Activated T-helper 1 cell treated with anti-CD3 and anti-CD28 coated beads, Interleukin-12 subunit alpha, Interleukin-12 subunit beta, Interleukin-2, Interleukin-4 antibody, amounts not matched to agents 30 ng/mL and 10 ng/mL and 1 ng/mL, durations not matched to agents 14 hours and 24 hours and 36 hours (primary cell): ENCODE results near the gene KRTAP6-2. TPM values are rescaled to one million over a fixed set of nuclear protein-coding genes. Genes with fewer than 3 reads are reported as not detected.

ENCODE experiments used
- DNase-seq: peaks from one replicate; pipeline ENCODE4 v3.0.0; 2021; ENCODE audit warnings: low spot score
- H3K27ac Mint-ChIP-seq: one replicate; pipeline ENCODE4 v1.8.0; 2021; ENCODE audit warnings: mild to moderate bottlenecking, mixed read lengths
- H3K27me3 Mint-ChIP-seq: one replicate; pipeline ENCODE4 v1.8.0; 2022; ENCODE audit warnings: mild to moderate bottlenecking, moderate library complexity, mixed read lengths; ENCODE audit not compliant: insufficient read depth
- H3K36me3 Mint-ChIP-seq: one replicate; pipeline ENCODE4 v1.8.0; 2021; ENCODE audit warnings: low read depth, mixed read lengths
- H3K4me1 Mint-ChIP-seq: one replicate; pipeline ENCODE4 v1.8.0; 2021; ENCODE audit warnings: low read depth, mixed read lengths
- H3K4me3 Mint-ChIP-seq: one replicate; pipeline ENCODE4 v1.8.0; 2021; ENCODE audit warnings: mild to moderate bottlenecking, moderate library complexity, mixed read lengths
- H3K9me3 Mint-ChIP-seq: one replicate; pipeline ENCODE4 v1.8.0; 2021; ENCODE audit warnings: mixed read lengths
- intact Hi-C: fragments of 100-400 bp; cut with micrococcal nuclease; formaldehyde crosslinking; loops from one replicate; pipeline ENCODE4 v1.15.1; 2024
- total RNA-seq: library from RNA; stranded (reverse); gene quantifications from 2 replicates; pipeline ENCODE4 v1.2.3, GENCODE V29; 2022

Gene KRTAP6-2
- not detected in 2 replicates for total RNA-seq

GRCh38 chr21:30598802-30599201, at the start of gene KRTAP6-2:
Gene KRTAP6-2, minus strand, starts transcription at chr21:30598902. Its CDS starts 28 bp downstream, at chr21:30598874.
- peaks cover 5% of the 10 kb centered on the region for H3K9me3 Mint-ChIP-seq
- H3K27ac Mint-ChIP-seq: no peak within 1 kb of the TSS
- H3K36me3 Mint-ChIP-seq: no peaks in the 10 kb centered on the region
- no peaks in the 10 kb centered on the region for H3K4me1 Mint-ChIP-seq
- intact Hi-C loops: no loop called here
- H3K4me3 Mint-ChIP-seq: no peak within 1 kb of the TSS
- H3K27me3 Mint-ChIP-seq: no peaks in the 10 kb centered on the region
- DNase-seq: no peak

GRCh38 chr21:30646904-30647414, 48.3 kb upstream of the KRTAP6-2 start:
- Mint-ChIP-seq H3K36me3 (no peaks in the 10 kb centered on the region), H3K27me3 (peaks cover 2% of the 10 kb centered on the region), H3K9me3 (no peaks in the 10 kb centered on the region), H3K4me3 (no peak overlapping the region), H3K4me1 (no peaks in the 10 kb centered on the region), H3K27ac (no peak overlapping the region)
- DNase-seq: no peak
- intact Hi-C loops: no loop called here

- no peaks in the 10 kb centered on the region for H3K4me1 Mint-ChIP-seq
- intact Hi-C loops: no loop called here
- no peak within 1 kb of the TSS for H3K27ac Mint-ChIP-seq
- no peaks in the 10 kb centered on the region for H3K9me3 Mint-ChIP-seq
- H3K4me3 Mint-ChIP-seq: no peak within 1 kb of the TSS
- DNase-seq: no peak
- H3K36me3 Mint-ChIP-seq: no peaks in the 10 kb centered on the region
- H3K27me3 Mint-ChIP-seq: no peaks in the 10 kb centered on the region
These were observed 43.9 kb upstream of the KRTAP6-2 start, which contains the start of gene KRTAP20-3 for GRCh38 chr21:30642564-30642963. Gene KRTAP20-3, plus strand, starts transcription at chr21:30642864.

GRCh38 chr21:30638686-30639085, 40.0 kb upstream of the KRTAP6-2 start:
- intact Hi-C loops: no loop called here
- H3K9me3 Mint-ChIP-seq: no peaks in the 10 kb centered on the region
- H3K27me3 Mint-ChIP-seq: no peaks in the 10 kb centered on the region
- DNase-seq: no peak
- H3K27ac Mint-ChIP-seq: no peak overlapping the region
- no peaks in the 10 kb centered on the region for H3K4me1 Mint-ChIP-seq
- no peaks in the 10 kb centered on the region for H3K36me3 Mint-ChIP-seq
- no peak overlapping the region for H3K4me3 Mint-ChIP-seq

GRCh38 chr21:30634906-30635305, 36.2 kb upstream of the KRTAP6-2 start, which contains the start of gene KRTAP20-2:
Gene KRTAP20-2, plus strand, starts transcription at chr21:30635206. Its CDS starts 58 bp downstream, at chr21:30635264.
- no peaks in the 10 kb centered on the region for H3K27me3 Mint-ChIP-seq
- no peaks in the 10 kb centered on the region for H3K9me3 Mint-ChIP-seq
- H3K4me3 Mint-ChIP-seq: no peak within 1 kb of the TSS
- no peaks in the 10 kb centered on the region for H3K36me3 Mint-ChIP-seq
- no peaks in the 10 kb centered on the region for H3K4me1 Mint-ChIP-seq
- intact Hi-C loops: no loop called here
- H3K27ac Mint-ChIP-seq: no peak within 1 kb of the TSS
- no peak for DNase-seq

- Mint-ChIP-seq H3K4me1 (no peaks in the 10 kb centered on the region), H3K27me3 (no peaks in the 10 kb centered on the region), H3K36me3 (no peaks in the 10 kb centered on the region), H3K4me3 (no peak overlapping the region), H3K27ac (no peak overlapping the region), H3K9me3 (peaks cover 5% of the 10 kb centered on the region)
- DNase-seq: no peak
- intact Hi-C loops: no loop called here
These were observed 30.5 kb upstream of the KRTAP6-2 start for GRCh38 chr21:30629200-30629599.

- H3K4me3 Mint-ChIP-seq: no peak overlapping the region
- peaks cover 5% of the 10 kb centered on the region for H3K9me3 Mint-ChIP-seq
- intact Hi-C loops: no loop called here
- no peaks in the 10 kb centered on the region for H3K4me1 Mint-ChIP-seq
- no peaks in the 10 kb centered on the region for H3K27me3 Mint-ChIP-seq
- no peak overlapping the region for H3K27ac Mint-ChIP-seq
- no peaks in the 10 kb centered on the region for H3K36me3 Mint-ChIP-seq
- DNase-seq: no peak
These were observed 29.4 kb upstream of the KRTAP6-2 start for GRCh38 chr21:30628109-30628508.

- Mint-ChIP-seq H3K4me3 (no peak overlapping the region), H3K27me3 (no peaks in the 10 kb centered on the region), H3K4me1 (no peaks in the 10 kb centered on the region), H3K36me3 (no peaks in the 10 kb centered on the region), H3K27ac (no peak overlapping the region), H3K9me3 (peaks cover 5% of the 10 kb centered on the region)
- DNase-seq: no peak
- intact Hi-C loops: no loop called here
These were observed 26.9 kb upstream of the KRTAP6-2 start for GRCh38 chr21:30625449-30626165.

GRCh38 chr21:30623362-30623761, 24.7 kb upstream of the KRTAP6-2 start:
- no peak overlapping the region for H3K27ac Mint-ChIP-seq
- H3K4me1 Mint-ChIP-seq: no peaks in the 10 kb centered on the region
- no peak overlapping the region for H3K4me3 Mint-ChIP-seq
- peaks cover 5% of the 10 kb centered on the region for H3K9me3 Mint-ChIP-seq
- intact Hi-C loops: no loop called here
- no peaks in the 10 kb centered on the region for H3K36me3 Mint-ChIP-seq
- DNase-seq: no peak
- no peaks in the 10 kb centered on the region for H3K27me3 Mint-ChIP-seq

GRCh38 chr21:30620522-30620921, 21.8 kb upstream of the KRTAP6-2 start, which contains the start of gene KRTAP20-4:
Gene KRTAP20-4, plus strand, starts transcription at chr21:30620627.
- Mint-ChIP-seq H3K36me3 (no peaks in the 10 kb centered on the region), H3K4me3 (no peak within 1 kb of the TSS), H3K27ac (no peak within 1 kb of the TSS), H3K4me1 (no peaks in the 10 kb centered on the region), H3K9me3 (no peaks in the 10 kb centered on the region), H3K27me3 (no peaks in the 10 kb centered on the region)
- no peak for DNase-seq
- intact Hi-C loops: no loop called here

GRCh38 chr21:30620080-30620479, 21.4 kb upstream of the KRTAP6-2 start:
- H3K4me1 Mint-ChIP-seq: no peaks in the 10 kb centered on the region
- no peak for DNase-seq
- H3K4me3 Mint-ChIP-seq: no peak overlapping the region
- no peaks in the 10 kb centered on the region for H3K27me3 Mint-ChIP-seq
- intact Hi-C loops: no loop called here
- no peaks in the 10 kb centered on the region for H3K36me3 Mint-ChIP-seq
- H3K9me3 Mint-ChIP-seq: no peaks in the 10 kb centered on the region
- H3K27ac Mint-ChIP-seq: no peak overlapping the region

- intact Hi-C loops: no loop called here
- H3K27ac Mint-ChIP-seq: peak within 1 kb of the TSS; percentile 29
- no peaks in the 10 kb centered on the region for H3K36me3 Mint-ChIP-seq
- H3K9me3 Mint-ChIP-seq: no peaks in the 10 kb centered on the region
- no peaks in the 10 kb centered on the region for H3K4me1 Mint-ChIP-seq
- no peak within 1 kb of the TSS for H3K4me3 Mint-ChIP-seq
- DNase-seq: no peak
- H3K27me3 Mint-ChIP-seq: no peaks in the 10 kb centered on the region
These were observed 17.4 kb upstream of the KRTAP6-2 start, which contains the start of gene KRTAP20-1 for GRCh38 chr21:30616125-30616524. Gene KRTAP20-1, plus strand, starts transcription at chr21:30616425. Its CDS starts 30 bp downstream, at chr21:30616455.

GRCh38 chr21:30615199-30615598, 16.5 kb upstream of the KRTAP6-2 start:
- no peak overlapping the region for H3K4me3 Mint-ChIP-seq
- H3K4me1 Mint-ChIP-seq: no peaks in the 10 kb centered on the region
- intact Hi-C loops: no loop called here
- no peaks in the 10 kb centered on the region for H3K9me3 Mint-ChIP-seq
- H3K27ac Mint-ChIP-seq: no peak overlapping the region
- no peak for DNase-seq
- H3K27me3 Mint-ChIP-seq: no peaks in the 10 kb centered on the region
- no peaks in the 10 kb centered on the region for H3K36me3 Mint-ChIP-seq
